Left renal pelvis (tissue), 4 donors: ENCODE data around the gene CUL2. TPM values are rescaled to one million over a fixed set of nuclear protein-coding genes. Genes with fewer than 3 reads are reported as not detected.

ENCODE experiments used
- polyA plus RNA-seq, 4 donors: library from polyadenylated mRNA; unstranded; fragments of 120-200 nt; gene quantifications; one replicate each; pipeline ENCODE4 v1.2.1, GENCODE V29; 2013; ENCODE audit not compliant: insufficient read length in 4 of 4

Gene CUL2
- polyA plus RNA-seq, 4 donors = 37.1 to 50.5 (median 41.0) TPM

Other genes with a start within 250 kb of the CUL2 start
- 100 to 1,000 TPM in 1 of 4 donors, 10 to 100 TPM in 3; 33.3 to 104 (median 48.5) TPM for gene CREM, start 36.5 kb upstream of the CUL2 start, polyA plus RNA-seq
- gene CCNY, start 246.2 kb upstream of the CUL2 start, polyA plus RNA-seq = 100 to 1,000 TPM in 3 of 4 donors, 10 to 100 TPM in 1; 91.7 to 114 (median 110) TPM